Esophagus mucosa (tissue), 1 donor: Measurements from ENCODE around the gene KDM7A. TPM values are rescaled to one million over a fixed set of nuclear protein-coding genes. Genes with fewer than 3 reads are reported as not detected.
"Not testable (repeated sequence)": the region's sequence is repeated elsewhere in the genome, so short reads cannot be mapped to it uniquely, and the experiment has no call there.

Experiments used
- ATAC-seq: fragments of 200-7000 bp; cut with Tn5 transposase; one replicate; pipeline ENCODE4 v1.9.1; 2020
- total RNA-seq: library from RNA; stranded (reverse); gene quantifications from one replicate; pipeline ENCODE4 v1.2.4, GENCODE V29; 2023
- donor health status: DM: yes; HTN: yes; CAD: no.

KDM7A gene
- total RNA-seq, 1 donor from 2014 or later: 22.3 TPM

GRCh38 chr7:140156460-140157080 is 20.2 kb downstream of the KDM7A start:
- peak; percentile 42 for ATAC-seq

- ATAC-seq: no peak
These were observed 21.4 kb downstream of the KDM7A start for GRCh38 chr7:140155428-140155827.

- ATAC-seq: no peak
These were observed 23.1 kb downstream of the KDM7A start for GRCh38 chr7:140153666-140154161.

GRCh38 chr7:140146574-140146973 is 30.2 kb downstream of the KDM7A start:
- no peak for ATAC-seq

- no peak for ATAC-seq
These were observed 31.1 kb downstream of the KDM7A start for GRCh38 chr7:140145709-140146108.

GRCh38 chr7:140144821-140145220 is 32.0 kb downstream of the KDM7A start:
- ATAC-seq: no peak

GRCh38 chr7:140143997-140144396 is 32.8 kb downstream of the KDM7A start:
- ATAC-seq: no peak

- no peak for ATAC-seq
These were observed 34.8 kb downstream of the KDM7A start for GRCh38 chr7:140142031-140142430.

GRCh38 chr7:140141256-140141655 is 35.5 kb downstream of the KDM7A start:
- no peak for ATAC-seq

- ATAC-seq: no peak
These were observed 39.7 kb downstream of the KDM7A start for GRCh38 chr7:140137078-140137477.

GRCh38 chr7:140136073-140136472 is 40.7 kb downstream of the KDM7A start:
- no peak for ATAC-seq

- no peak for ATAC-seq
These were observed 42.7 kb downstream of the KDM7A start for GRCh38 chr7:140134039-140134438.

GRCh38 chr7:140127360-140128127 is 49.2 kb downstream of the KDM7A start:
- no peak for ATAC-seq

- ATAC-seq: no peak
These were observed 50.2 kb downstream of the KDM7A start for GRCh38 chr7:140126435-140127034.

GRCh38 chr7:140122965-140123364 is 53.8 kb downstream of the KDM7A start:
- ATAC-seq: peak; percentile 88

GRCh38 chr7:140121326-140121725 is 55.5 kb downstream of the KDM7A start:
- no peak for ATAC-seq

GRCh38 chr7:140114817-140115216 is 62.0 kb downstream of the KDM7A start:
- ATAC-seq: not testable (repeated sequence)

- ATAC-seq: not testable (repeated sequence)
These were observed 68.0 kb downstream of the KDM7A start for GRCh38 chr7:140108777-140109176.

GRCh38 chr7:140096459-140096858 is 80.3 kb downstream of the KDM7A start:
- no peak for ATAC-seq

- ATAC-seq: no peak
These were observed 83.4 kb downstream of the KDM7A start for GRCh38 chr7:140093375-140093774.

GRCh38 chr7:140085447-140085846 is 91.3 kb downstream of the KDM7A start:
- no peak for ATAC-seq

- no peak for ATAC-seq
These were observed 91.8 kb downstream of the KDM7A start for GRCh38 chr7:140084972-140085371.

- ATAC-seq: no peak
These were observed 92.6 kb downstream of the KDM7A start for GRCh38 chr7:140084142-140084655.
